H1 (cell line): ENCODE data around the gene GLCE. TPM values are rescaled to one million over a fixed set of nuclear protein-coding genes. Genes with fewer than 3 reads are reported as not detected.

Experiments used
- CTCF ChIA-PET: fragments of 300-600 bp; sonication (Branson Sonifier 250); formaldehyde crosslinking; loops from one replicate; lab custom pipeline; 2021; ENCODE audit not compliant: partially characterized antibody; lab: Charles Lee
- POLR2A ChIA-PET: fragments of 300-600 bp; sonication (Branson Sonifier 250); formaldehyde crosslinking; loops from one replicate; lab custom pipeline; 2021; ENCODE audit warnings: inconsistent platforms; ENCODE audit not compliant: partially characterized antibody; lab: Charles Lee
- DNase-seq, 2 experiments: peaks; one replicate each; pipeline versions ENCODE4 v3.0.0 to v3.0.0-alpha.2; 2010 to 2022; ENCODE audit warnings: low spot score in 2 of 2, low read depth in 1 of 2, mixed read lengths in 1 of 2
- FAIRE-seq: peaks from 2 replicates; lab custom pipeline; 2011; peaks lifted over from hg19 to GRCh38; lab: Jason Lieb, UNC
- H2AFZ ChIP-seq: 2 replicates; pipeline ENCODE4 v1.8.1; 2012; ENCODE audit warnings: low read length, inconsistent platforms
- H2AK5ac ChIP-seq: 2 replicates; pipeline ENCODE4 v1.6.1; 2013; ENCODE audit warnings: low read depth, low read length
- H2BK120ac ChIP-seq: replicated peaks from 2 replicates; pipeline ENCODE3; 2013; ENCODE audit warnings: low read depth, low read length, inconsistent platforms
- H2BK12ac ChIP-seq: 2 replicates; pipeline ENCODE4 v1.6.1; 2013; ENCODE audit warnings: low read depth, low read length
- H2BK15ac ChIP-seq: 2 replicates; pipeline ENCODE4 v1.6.1; 2013; ENCODE audit warnings: low read length
- H2BK20ac ChIP-seq: 2 replicates; pipeline ENCODE4 v1.6.1; 2013; ENCODE audit warnings: low read length
- H2BK5ac ChIP-seq: 2 replicates; pipeline ENCODE4 v1.6.1; 2013; ENCODE audit warnings: low read depth, low read length
- H3K14ac ChIP-seq: 2 replicates; pipeline ENCODE4 v1.6.1; 2013; ENCODE audit warnings: inconsistent platforms; ENCODE audit not compliant: insufficient read length
- H3K18ac ChIP-seq: 2 replicates; pipeline ENCODE4 v1.6.1; 2013; ENCODE audit warnings: low read length; ENCODE audit errors: extremely low read depth
- H3K23ac ChIP-seq: 2 replicates; pipeline ENCODE4 v1.6.1; 2013; ENCODE audit warnings: inconsistent platforms; ENCODE audit not compliant: insufficient read length
- H3K23me2 ChIP-seq: 2 replicates; pipeline ENCODE4 v1.6.1; 2013; ENCODE audit warnings: low read depth, low read length
- H3K27ac ChIP-seq: 2 replicates; pipeline ENCODE4 v1.6.1; 2011; ENCODE audit warnings: low read depth, low read length, inconsistent platforms
- H3K27me3 ChIP-seq, 4 experiments: replicated peaks in 1 of 4; 1 replicate in 1 of 4; 2 replicates in 3 of 4; pipeline versions ENCODE4 v1.6.1 to v1.8.1; 2011 to 2013; ENCODE audit warnings: low read length in 3 of 4, mild to moderate bottlenecking in 3 of 4, inconsistent platforms in 2 of 4, mixed read lengths in 2 of 4, moderate library complexity in 1 of 4; ENCODE audit not compliant: control insufficient read depth in 3 of 4, insufficient read depth in 3 of 4; ENCODE audit errors: extremely low read depth in 1 of 4
- H3K36me3 ChIP-seq, 4 experiments: 2 replicates each; pipeline versions ENCODE4 v1.6.1 to v1.8.1; 2011 to 2013; ENCODE audit warnings: mild to moderate bottlenecking in 4 of 4, low read length in 3 of 4, moderate library complexity in 2 of 4, control low read depth in 1 of 4, inconsistent platforms in 1 of 4; ENCODE audit not compliant: insufficient read depth in 4 of 4, control insufficient read depth in 2 of 4
- H3K4ac ChIP-seq: replicated peaks from 2 replicates; pipeline ENCODE3; 2013; ENCODE audit warnings: low read length, low read depth, mixed read lengths, inconsistent platforms; ENCODE audit not compliant: insufficient read length
- H3K4me1 ChIP-seq, 4 experiments: replicated peaks in 1 of 4; 1 replicate in 1 of 4; 2 replicates in 3 of 4; pipeline versions ENCODE4 v1.6.1 to v1.8.1; 2011 to 2013; ENCODE audit warnings: low read length in 3 of 4, inconsistent platforms in 2 of 4, mixed read lengths in 1 of 4; ENCODE audit not compliant: insufficient read depth in 4 of 4, control insufficient read depth in 3 of 4
- H3K4me2 ChIP-seq, 2 experiments: 2 replicates each; pipeline versions ENCODE4 v1.6.1 to v1.8.1; 2011 to 2013; ENCODE audit warnings: low read depth in 2 of 2, low read length in 2 of 2, control low read depth in 1 of 2, inconsistent platforms in 1 of 2, mild to moderate bottlenecking in 1 of 2; ENCODE audit not compliant: insufficient read depth in 1 of 2
- H3K4me3 ChIP-seq, 4 experiments: fragments of 200-600, 300-600 bp in 1 of 4; sonication (generic), shearing (Covaris generic), sonication (Bioruptor Twin) in 1 of 4; 2 replicates each; pipeline versions ENCODE4 v1.5.1 to v1.8.1; 2011 to 2016; ENCODE audit warnings: low read length in 4 of 4, low read depth in 3 of 4, control low read depth in 2 of 4, inconsistent platforms in 2 of 4, mild to moderate bottlenecking in 2 of 4, mixed read lengths in 1 of 4, moderate library complexity in 1 of 4; ENCODE audit not compliant: insufficient read depth in 2 of 4; ENCODE audit errors: extremely low read depth in 1 of 4
- H3K56ac ChIP-seq: replicated peaks from 2 replicates; pipeline ENCODE3; 2013; ENCODE audit warnings: low read depth, mild to moderate bottlenecking, mixed read lengths, low read length, inconsistent platforms; ENCODE audit not compliant: insufficient read length
- H3K79me1 ChIP-seq: 2 replicates; pipeline ENCODE4 v1.6.1; 2013; ENCODE audit warnings: low read depth, low read length, control low read depth
- H3K79me2 ChIP-seq, 2 experiments: 2 replicates each; pipeline versions ENCODE4 v1.6.1 to v1.8.1; 2012 to 2013; ENCODE audit warnings: low read length in 2 of 2, mild to moderate bottlenecking in 2 of 2, inconsistent platforms in 1 of 2; ENCODE audit not compliant: insufficient read depth in 2 of 2, control insufficient read depth in 1 of 2
- H3K9ac ChIP-seq, 4 experiments: replicated peaks in 1 of 4; 1 replicate in 1 of 4; 2 replicates in 3 of 4; pipeline versions ENCODE4 v1.6.1 to v1.8.1; 2011 to 2013; ENCODE audit warnings: low read depth in 3 of 4, low read length in 3 of 4, control low read depth in 2 of 4, mild to moderate bottlenecking in 2 of 4, moderate library complexity in 2 of 4, inconsistent platforms in 1 of 4; ENCODE audit errors: extremely low read depth in 1 of 4
- H3K9me3 ChIP-seq, 2 experiments: 2 replicates each; pipeline versions ENCODE4 v1.6.1 to v1.8.1; 2012 to 2013; ENCODE audit warnings: mild to moderate bottlenecking in 2 of 2, moderate library complexity in 2 of 2, control low read depth in 1 of 2, inconsistent platforms in 1 of 2, low read depth in 1 of 2, low read length in 1 of 2, mixed read lengths in 1 of 2; ENCODE audit not compliant: insufficient read depth in 2 of 2
- H4K20me1 ChIP-seq, 2 experiments: replicated peaks in 1 of 2; 2 replicates each; pipeline versions ENCODE3 to v1.8.1; 2011 to 2013; ENCODE audit warnings: inconsistent platforms in 2 of 2, low read length in 2 of 2, mild to moderate bottlenecking in 1 of 2; ENCODE audit not compliant: insufficient read depth in 2 of 2, control insufficient read depth in 1 of 2
- H4K5ac ChIP-seq: 2 replicates; pipeline ENCODE4 v1.6.1; 2013; ENCODE audit warnings: low read length, low read depth, mixed read lengths, inconsistent platforms; ENCODE audit not compliant: insufficient read length
- H4K8ac ChIP-seq: 2 replicates; pipeline ENCODE4 v1.8.0; 2013; ENCODE audit warnings: mild to moderate bottlenecking, moderate library complexity, low read length, inconsistent platforms; ENCODE audit not compliant: insufficient read depth; ENCODE audit errors: extremely low read depth
- H4K91ac ChIP-seq: replicated peaks from 2 replicates; pipeline ENCODE3; 2013; ENCODE audit warnings: low read length, mixed read lengths, inconsistent platforms; ENCODE audit not compliant: insufficient read length
- CEBPB ChIP-seq: IDR thresholded peaks from 2 replicates; pipeline ENCODE4 v1.6.1; 2012; ENCODE audit warnings: low read depth, low read length
- CHD1 ChIP-seq: IDR thresholded peaks from 2 replicates; pipeline ENCODE4 v1.6.1; 2012; ENCODE audit warnings: low read depth, low read length, improper control_type of control experiment
- CTBP2 ChIP-seq: IDR thresholded peaks from 2 replicates; pipeline ENCODE4 v1.7.0; 2011; ENCODE audit warnings: borderline replicate concordance, mild to moderate bottlenecking, moderate library complexity, mixed read lengths, low read length; ENCODE audit not compliant: insufficient read depth, insufficient read length
- JUN ChIP-seq: IDR thresholded peaks from 2 replicates; pipeline ENCODE4 v1.6.1; 2011; ENCODE audit warnings: low read depth, mild to moderate bottlenecking, improper control_type of control experiment, low read length
- KDM5A ChIP-seq: fragments of 200-600 bp; IDR thresholded peaks from 2 replicates; pipeline ENCODE4 v1.7.1; 2012; ENCODE audit warnings: mild to moderate bottlenecking, low read length, inconsistent platforms, mixed read lengths
- PHF8 ChIP-seq: fragments of 200-600 bp; sonication (generic); conservative IDR thresholded peaks from 2 replicates; pipeline ENCODE4 v1.7.1; 2012; ENCODE audit warnings: low read depth, mild to moderate bottlenecking, inconsistent platforms, low read length, moderate library complexity
- SP1 ChIP-seq: IDR thresholded peaks from 2 replicates; pipeline ENCODE4 v1.6.1; 2011; ENCODE audit warnings: low read depth, low read length
- TBP ChIP-seq: IDR thresholded peaks from 2 replicates; pipeline ENCODE4 v1.6.1; 2011; ENCODE audit warnings: low read depth, low read length, improper control_type of control experiment
- ZNF274 ChIP-seq: IDR thresholded peaks from 2 replicates; pipeline ENCODE4 v1.7.0; 2012; ENCODE audit warnings: low read length, borderline replicate concordance; ENCODE audit errors: extremely low read depth
- WGBS, 2 experiments: shearing (Covaris generic) in 1 of 2; methylation state at CpG; one replicate each; pipeline versions ENCODE4 v1.1.6 to v1.1.7; 2013 to 2015; ENCODE audit warnings: low lambda C conversion rate in 2 of 2, mixed read lengths in 2 of 2, inconsistent platforms in 1 of 2, low coverage in 1 of 2, missing lambda C conversion rate in 1 of 2; ENCODE audit not compliant: insufficient replicate concordance in 2 of 2, insufficient coverage in 1 of 2, insufficient read length in 1 of 2; ENCODE audit errors: extremely low coverage in 1 of 2, missing lambda C conversion rate in 1 of 2; 5-methylcytosine and 5-hydroxymethylcytosine counted together
- polyA plus RNA-seq, 7 experiments: library from polyadenylated mRNA; depleted of rRNA in 3 of 7; stranded (reverse) in 5 of 7; unstranded in 2 of 7; fragments of >200 nt in 5 of 7; fragments of 200-250 nt in 2 of 7; gene quantifications; 1 replicate in 5 of 7; 2 replicates in 1 of 7; 4 replicates in 1 of 7; pipeline versions ENCODE4 v1.2.1 to v1.2.3, GENCODE V29; 2011 to 2013; ENCODE audit warnings: missing spikeins in 2 of 7, mixed read lengths in 2 of 7
- total RNA-seq: library from RNA; stranded (reverse); fragmentation: NEBNext Ultra II Directional; extraction: Animal tissue kit (Norgen Biotek cat#: 25700); gene quantifications from 2 replicates; pipeline ENCODE4 v1.2.1, GENCODE V29; 2021
- TF ChIP-seq, protein P1 (sequence below): IDR thresholded peaks from 2 replicates; pipeline ENCODE4 v1.6.1; 2012; ENCODE audit warnings: inconsistent platforms

Gene GLCE
- total and polyA plus RNA-seq, 2 of the 8 experiments (the other 6 are each of a cell fraction or from before 2014, with no cell fraction given), result 17.1 to 22.7 TPM

DNA sequence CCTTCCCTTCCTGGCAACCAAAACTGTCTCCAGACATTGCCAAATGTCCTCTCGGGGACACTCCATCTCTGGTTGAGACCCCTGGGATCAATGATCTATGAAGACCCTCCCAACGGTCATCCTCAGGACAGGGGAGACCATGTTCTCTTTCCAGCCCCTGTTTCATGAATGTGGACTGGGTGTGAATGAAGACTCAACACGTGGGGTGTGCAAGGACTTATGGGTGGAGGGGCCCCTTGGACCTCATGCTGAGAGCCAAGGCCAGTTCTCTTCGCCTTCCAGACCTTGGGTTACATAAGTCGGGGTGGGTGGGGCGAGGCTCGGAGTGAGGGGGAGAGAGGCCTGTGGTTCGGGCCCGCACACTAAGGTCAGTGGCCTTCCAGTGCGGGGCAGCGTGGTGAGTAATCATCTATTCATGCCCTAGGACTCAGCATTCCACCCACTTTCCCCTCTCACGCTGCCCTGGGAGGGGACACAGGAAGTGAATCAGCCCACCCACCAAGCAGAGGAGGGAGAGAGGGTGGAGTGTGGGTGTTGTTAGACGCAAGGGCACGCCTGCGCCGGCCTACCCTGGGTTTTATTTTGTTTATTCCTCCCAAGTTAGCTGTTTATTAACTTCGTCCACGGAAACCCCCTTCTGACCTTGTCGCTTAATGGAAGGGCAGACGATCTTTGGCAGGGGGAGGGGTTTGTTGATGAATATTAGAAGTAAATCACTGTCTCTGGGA lies 144.9 kb downstream of the GLCE start:
- DNase-seq (peak in 1 of 2 experiments; percentile 21), FAIRE-seq (no peak)
- H3K4me1 ChIP-seq, result peaks cover 0 to 9% (median 4%) of the 10 kb centered on the region in 4 experiments
- no peaks in the 10 kb centered on the region; a peak in 1 of 4 replicates for H3K79me2 ChIP-seq
- ChIA-PET CTCF (interaction anchor here (0.9 to 4.2 kb wide), 4 partner anchors 11 to 103 kb away, joined by 3 to 26 read pairs (median 14); no protein-coding TSS in a partner anchor), POLR2A (no interaction called here)
- no peak overlapping the region for H3K23ac ChIP-seq
- no peak overlapping the region for H3K4me2 ChIP-seq
- 84% methylated on average over 15 of the region's 20 CpGs; no CpG with 5 or more reads in 1 of the 2 experiments for WGBS, 2 experiments
- 0 out of 2 replicates have a peak overlapping the region, but pooled peaks have one; percentile 52 for H2BK5ac ChIP-seq
- no peaks in the 10 kb centered on the region for H3K9me3 ChIP-seq
- H3K27ac ChIP-seq, result no peak overlapping the region
- no peak overlapping the region for H3K4ac ChIP-seq
- H3K27me3 ChIP-seq, result peaks cover 0 to 3% (median 1%) of the 10 kb centered on the region in 4 experiments; a peak in 2 of 7 replicates
- peaks cover 2% of the 10 kb centered on the region; the same call in 1 of the 2 replicates for H3K23me2 ChIP-seq
- no peak overlapping the region for H2AFZ ChIP-seq
- H2BK12ac ChIP-seq, result 0 out of 2 replicates have a peak overlapping the region, but pooled peaks have one; percentile 43
- no peak overlapping the region for H3K14ac ChIP-seq
- no peaks in the 10 kb centered on the region; a peak in 4 of 8 replicates for H3K36me3 ChIP-seq
- H2BK20ac ChIP-seq, result no peak overlapping the region
- peaks cover 5% of the 10 kb centered on the region for H3K79me1 ChIP-seq
- H4K91ac ChIP-seq, result no peak overlapping the region
- TF ChIP-seq CTBP2 (no peak), SP1 (no peak), ZNF274 (no peak), CHD1 (no peak), CEBPB (no peak), KDM5A (no peak), JUN (no peak), PHF8 (no peak), TBP (no peak)
- TF ChIP-seq, protein P1, sequence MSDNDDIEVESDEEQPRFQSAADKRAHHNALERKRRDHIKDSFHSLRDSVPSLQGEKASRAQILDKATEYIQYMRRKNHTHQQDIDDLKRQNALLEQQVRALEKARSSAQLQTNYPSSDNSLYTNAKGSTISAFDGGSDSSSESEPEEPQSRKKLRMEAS, result no peak
- H2BK15ac ChIP-seq, result no peak overlapping the region
- H4K5ac ChIP-seq, result no peak overlapping the region
- H3K4me3 ChIP-seq, result no peak overlapping the region
- H3K18ac ChIP-seq, result no peak overlapping the region
- no peak overlapping the region for H2BK120ac ChIP-seq
- no peak overlapping the region for H3K9ac ChIP-seq
- no peaks in the 10 kb centered on the region for H4K20me1 ChIP-seq
- no peak overlapping the region for H4K8ac ChIP-seq
- H2AK5ac ChIP-seq, result no peak overlapping the region
- H3K56ac ChIP-seq, result no peak overlapping the region
